K562 (cell line): ENCODE measurements around the gene CCDC187. TPM values are rescaled to one million over a fixed set of nuclear protein-coding genes. Genes with fewer than 3 reads are reported as not detected.

Experiments
- ATF1 ChIP-seq, 2 experiments: fragments of 450-650 bp in 1 of 2; IDR thresholded peaks; 2 replicates each; pipeline ENCODE4 v1.6.1; 2016; ENCODE audit warnings: missing compliant biosample characterization in 1 of 2, missing genetic modification characterization in 1 of 2
- BCOR ChIP-seq: fragments of 450-650 bp; IDR thresholded peaks from 2 replicates; pipeline ENCODE4 v1.6.1; 2016
- GTF2E2 ChIP-seq: fragments of 200-800 bp; sonication (Bioruptor generic); IDR thresholded peaks from 2 replicates; pipeline ENCODE4 v1.6.1; 2016; ENCODE audit warnings: missing genetic modification characterization, missing compliant biosample characterization
- HNRNPL ChIP-seq: fragments of 200-400 bp; formaldehyde crosslinking; IDR thresholded peaks from 2 replicates; pipeline ENCODE4 v1.6.1; 2017; ENCODE audit warnings: low read depth, mild to moderate bottlenecking, low read length
- KAT2B ChIP-seq: IDR thresholded peaks from one replicate; pipeline ENCODE4 v1.6.1; 2012; ENCODE audit warnings: low read depth, mild to moderate bottlenecking, control low read depth, inconsistent platforms, low read length, moderate library complexity
- KLF13 ChIP-seq: fragments of 450-650 bp; IDR thresholded peaks from 2 replicates; pipeline ENCODE4 v1.6.1; 2016; ENCODE audit warnings: missing genetic modification characterization, low read depth, mild to moderate bottlenecking, missing compliant biosample characterization, moderate library complexity, borderline replicate concordance
- LARP7 ChIP-seq: fragments of 450-650 bp; IDR thresholded peaks from 2 replicates; pipeline ENCODE4 v1.6.1; 2016
- MAX ChIP-seq: sonication (generic); formaldehyde crosslinking; IDR thresholded peaks from 2 replicates; pipeline ENCODE4 v1.9.0; 2022; ENCODE audit warnings: mild to moderate bottlenecking, missing genetic modification reagents
- RCOR1 ChIP-seq, 2 experiments: IDR thresholded peaks; 2 replicates each; pipeline ENCODE4 v1.6.1; 2012; ENCODE audit warnings: low read depth in 2 of 2, low read length in 2 of 2, borderline replicate concordance in 1 of 2, improper control_type of control experiment in 1 of 2
- SNAPC5 ChIP-seq: fragments of 250-450 bp; sonication (Bioruptor Pico); IDR thresholded peaks from 2 replicates; pipeline ENCODE4 v1.8.0; 2021; ENCODE audit warnings: moderate library complexity, mild to moderate bottlenecking, inconsistent platforms
- SPI1 ChIP-seq: IDR thresholded peaks from 2 replicates; pipeline ENCODE4 v1.6.1; 2011; ENCODE audit warnings: low read depth, low read length, control low read depth, borderline replicate concordance
- ZNF586 ChIP-seq: fragments of 450-650 bp; formaldehyde crosslinking; conservative IDR thresholded peaks from 2 replicates; pipeline ENCODE4 v1.4.0; 2020; ENCODE audit warnings: mild to moderate bottlenecking, moderate library complexity
- polyA plus RNA-seq, 8 experiments: library from polyadenylated mRNA; depleted of rRNA in 4 of 8; stranded (reverse) in 5 of 8; unstranded in 3 of 8; fragments of >200 nt; fragmentation: Nextera tagmentation in 2 of 8; fragmentation: Illumina TruSeq in 1 of 8; extraction: Ambion mirVana in 2 of 8; extraction: Trizol in 1 of 8; gene quantifications; 2 replicates each; pipeline versions ENCODE4 v1.2.1 to v1.2.3, GENCODE V29; 2011 to 2014; ENCODE audit warnings: inconsistent platforms in 1 of 8, missing spikeins in 1 of 8
- total RNA-seq, 7 experiments: library from RNA; depleted of rRNA in 6 of 7; stranded (reverse); fragments of >200 nt in 6 of 7; fragmentation: Illumina TruSeq in 2 of 7; extraction: Trizol in 2 of 7; gene quantifications; 2 replicates each; pipeline versions ENCODE4 v1.2.1 to v1.2.3, GENCODE V29; 2011 to 2021; ENCODE audit warnings: low replicate concordance in 1 of 7
- TF ChIP-seq, protein P1 (sequence below): sonication (generic); formaldehyde crosslinking; IDR thresholded peaks from 2 replicates; pipeline ENCODE4 v1.8.0; 2022; ENCODE audit warnings: mild to moderate bottlenecking, missing genetic modification reagents
- TF ChIP-seq, protein P2 (sequence below): sonication (generic); formaldehyde crosslinking; IDR thresholded peaks from 2 replicates; pipeline ENCODE4 v1.8.1; 2022; ENCODE audit warnings: missing genetic modification reagents
- TF ChIP-seq, protein P3 (sequence below), 2 experiments: fragments of 450-650 bp; conservative IDR thresholded peaks; 2 replicates each; pipeline ENCODE4 v1.6.1; 2017; ENCODE audit warnings: mild to moderate bottlenecking in 2 of 2, moderate library complexity in 2 of 2

Gene CCDC187
- total and polyA plus RNA-seq, 9 of the 15 experiments (the other 6 are each of a cell fraction or from before 2014, with no cell fraction given) = not detected

GRCh38 chr9:136249877-136250559 is 53.9 kb downstream of the CCDC187 start (continued):
- TF ChIP-seq MAX = peak; percentile 93
- TF ChIP-seq SPI1 = no peak
- no peak for TF ChIP-seq ZNF586 (CRISPR knock-in tag)
- no peak for TF ChIP-seq ATF1 (CRISPR knock-in tag; IDR thresholded peaks at IDR 0.05)
- TF ChIP-seq ATF1 (tag; IDR thresholded peaks at IDR 0.05) = peak; percentile 49; the same call in 1 of the 2 replicates
- TF ChIP-seq, protein P1, sequence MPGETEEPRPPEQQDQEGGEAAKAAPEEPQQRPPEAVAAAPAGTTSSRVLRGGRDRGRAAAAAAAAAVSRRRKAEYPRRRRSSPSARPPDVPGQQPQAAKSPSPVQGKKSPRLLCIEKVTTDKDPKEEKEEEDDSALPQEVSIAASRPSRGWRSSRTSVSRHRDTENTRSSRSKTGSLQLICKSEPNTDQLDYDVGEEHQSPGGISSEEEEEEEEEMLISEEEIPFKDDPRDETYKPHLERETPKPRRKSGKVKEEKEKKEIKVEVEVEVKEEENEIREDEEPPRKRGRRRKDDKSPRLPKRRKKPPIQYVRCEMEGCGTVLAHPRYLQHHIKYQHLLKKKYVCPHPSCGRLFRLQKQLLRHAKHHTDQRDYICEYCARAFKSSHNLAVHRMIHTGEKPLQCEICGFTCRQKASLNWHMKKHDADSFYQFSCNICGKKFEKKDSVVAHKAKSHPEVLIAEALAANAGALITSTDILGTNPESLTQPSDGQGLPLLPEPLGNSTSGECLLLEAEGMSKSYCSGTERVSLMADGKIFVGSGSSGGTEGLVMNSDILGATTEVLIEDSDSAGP (CRISPR knock-in tag) = no peak
- peak in 1 of 2 experiments; percentile 71; a peak in 2 of 4 replicates for TF ChIP-seq RCOR1 (IDR thresholded peaks at IDR 0.05; ENCODE audit: borderline replicate concordance in 1 of 2, low read depth in 2 of 2, low read length in 2 of 2)
- TF ChIP-seq, protein P2, sequence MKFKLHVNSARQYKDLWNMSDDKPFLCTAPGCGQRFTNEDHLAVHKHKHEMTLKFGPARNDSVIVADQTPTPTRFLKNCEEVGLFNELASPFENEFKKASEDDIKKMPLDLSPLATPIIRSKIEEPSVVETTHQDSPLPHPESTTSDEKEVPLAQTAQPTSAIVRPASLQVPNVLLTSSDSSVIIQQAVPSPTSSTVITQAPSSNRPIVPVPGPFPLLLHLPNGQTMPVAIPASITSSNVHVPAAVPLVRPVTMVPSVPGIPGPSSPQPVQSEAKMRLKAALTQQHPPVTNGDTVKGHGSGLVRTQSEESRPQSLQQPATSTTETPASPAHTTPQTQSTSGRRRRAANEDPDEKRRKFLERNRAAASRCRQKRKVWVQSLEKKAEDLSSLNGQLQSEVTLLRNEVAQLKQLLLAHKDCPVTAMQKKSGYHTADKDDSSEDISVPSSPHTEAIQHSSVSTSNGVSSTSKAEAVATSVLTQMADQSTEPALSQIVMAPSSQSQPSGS = no peak
- TF ChIP-seq KLF13 (tag) = no peak
- TF ChIP-seq BCOR = no peak
- TF ChIP-seq LARP7 = no peak
- TF ChIP-seq HNRNPL = no peak
- TF ChIP-seq KAT2B = no peak
- no peak for TF ChIP-seq SNAPC5 (CRISPR knock-in tag)
- no peak for TF ChIP-seq GTF2E2
- TF ChIP-seq, protein P3, sequence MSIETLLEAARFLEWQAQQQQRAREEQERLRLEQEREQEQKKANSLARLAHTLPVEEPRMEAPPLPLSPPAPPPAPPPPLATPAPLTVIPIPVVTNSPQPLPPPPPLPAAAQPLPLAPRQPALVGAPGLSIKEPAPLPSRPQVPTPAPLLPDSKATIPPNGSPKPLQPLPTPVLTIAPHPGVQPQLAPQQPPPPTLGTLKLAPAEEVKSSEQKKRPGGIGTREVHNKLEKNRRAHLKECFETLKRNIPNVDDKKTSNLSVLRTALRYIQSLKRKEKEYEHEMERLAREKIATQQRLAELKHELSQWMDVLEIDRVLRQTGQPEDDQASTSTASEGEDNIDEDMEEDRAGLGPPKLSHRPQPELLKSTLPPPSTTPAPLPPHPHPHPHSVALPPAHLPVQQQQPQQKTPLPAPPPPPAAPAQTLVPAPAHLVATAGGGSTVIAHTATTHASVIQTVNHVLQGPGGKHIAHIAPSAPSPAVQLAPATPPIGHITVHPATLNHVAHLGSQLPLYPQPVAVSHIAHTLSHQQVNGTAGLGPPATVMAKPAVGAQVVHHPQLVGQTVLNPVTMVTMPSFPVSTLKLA (conservative IDR thresholded peaks at IDR 0.05) = peak; percentile 68 to 82
